Panc1 (cell line): ENCODE data around the gene MBNL2.

ENCODE experiments used
- POLR2AphosphoS5 ChIP-seq: IDR thresholded peaks from 2 replicates; pipeline ENCODE4 v1.6.1; 2012; ENCODE audit warnings: mild to moderate bottlenecking, low read depth, low read length, moderate library complexity
- SIN3A ChIP-seq: IDR thresholded peaks from 2 replicates; pipeline ENCODE4 v1.6.1; 2012; ENCODE audit warnings: low read depth, mild to moderate bottlenecking, low read length, moderate library complexity, borderline replicate concordance; ENCODE audit not compliant: insufficient read depth
- TF ChIP-seq, protein P1 (sequence below): fragments of 450-650 bp; IDR thresholded peaks from 2 replicates; pipeline ENCODE4 v1.5.1; 2017; ENCODE audit warnings: mild to moderate bottlenecking

DNA sequence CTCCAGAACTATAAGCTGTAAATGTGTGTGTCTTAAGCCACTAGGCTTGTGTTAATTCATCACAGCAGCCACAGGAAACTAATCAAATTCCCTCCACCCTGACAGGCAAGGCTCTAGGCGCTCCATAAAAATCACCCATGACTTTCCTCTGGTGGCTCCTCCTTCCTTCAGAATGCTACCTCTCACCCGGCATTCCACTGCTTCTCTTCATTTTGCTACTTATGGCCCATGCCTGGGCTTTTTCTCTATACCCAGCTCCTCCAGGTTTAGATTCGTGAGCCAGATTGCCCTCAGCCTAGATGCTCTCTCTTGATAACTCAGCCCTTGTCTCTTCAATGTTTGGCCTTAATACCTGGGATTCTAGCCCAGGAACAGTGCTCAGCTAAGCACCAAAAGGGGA lies 36.4 kb upstream of the MBNL2 start:
- TF ChIP-seq POLR2AphosphoS5 = no peak
- TF ChIP-seq, protein P1, sequence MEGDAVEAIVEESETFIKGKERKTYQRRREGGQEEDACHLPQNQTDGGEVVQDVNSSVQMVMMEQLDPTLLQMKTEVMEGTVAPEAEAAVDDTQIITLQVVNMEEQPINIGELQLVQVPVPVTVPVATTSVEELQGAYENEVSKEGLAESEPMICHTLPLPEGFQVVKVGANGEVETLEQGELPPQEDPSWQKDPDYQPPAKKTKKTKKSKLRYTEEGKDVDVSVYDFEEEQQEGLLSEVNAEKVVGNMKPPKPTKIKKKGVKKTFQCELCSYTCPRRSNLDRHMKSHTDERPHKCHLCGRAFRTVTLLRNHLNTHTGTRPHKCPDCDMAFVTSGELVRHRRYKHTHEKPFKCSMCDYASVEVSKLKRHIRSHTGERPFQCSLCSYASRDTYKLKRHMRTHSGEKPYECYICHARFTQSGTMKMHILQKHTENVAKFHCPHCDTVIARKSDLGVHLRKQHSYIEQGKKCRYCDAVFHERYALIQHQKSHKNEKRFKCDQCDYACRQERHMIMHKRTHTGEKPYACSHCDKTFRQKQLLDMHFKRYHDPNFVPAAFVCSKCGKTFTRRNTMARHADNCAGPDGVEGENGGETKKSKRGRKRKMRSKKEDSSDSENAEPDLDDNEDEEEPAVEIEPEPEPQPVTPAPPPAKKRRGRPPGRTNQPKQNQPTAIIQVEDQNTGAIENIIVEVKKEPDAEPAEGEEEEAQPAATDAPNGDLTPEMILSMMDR = no peak
- no peak for TF ChIP-seq SIN3A
